Ectodermal cell (in vitro differentiated cells): Measurements from ENCODE around the gene ARMC6.

Source experiments
- H3K27ac ChIP-seq: 2 replicates; pipeline ENCODE4 v1.7.0; 2013; ENCODE audit warnings: mild to moderate bottlenecking, low read depth, low read length; ENCODE audit not compliant: insufficient read depth, poor library complexity, severe bottlenecking
- H3K27me3 ChIP-seq: 2 replicates; pipeline ENCODE4 v1.7.0; 2013; ENCODE audit warnings: mild to moderate bottlenecking, low read length; ENCODE audit not compliant: insufficient read depth, control insufficient read depth, poor library complexity, severe bottlenecking
- H3K36me3 ChIP-seq: one replicate; pipeline ENCODE4 v1.7.0; 2013; ENCODE audit warnings: low read length; ENCODE audit not compliant: control insufficient read depth, insufficient read depth
- H3K4me1 ChIP-seq: one replicate; pipeline ENCODE4 v1.7.0; 2013; ENCODE audit warnings: low read length; ENCODE audit not compliant: control insufficient read depth, insufficient read depth
- H3K4me3 ChIP-seq: 2 replicates; pipeline ENCODE4 v1.7.0; 2013; ENCODE audit warnings: low read depth, low read length, control low read depth; ENCODE audit not compliant: insufficient read depth
- H3K9me3 ChIP-seq: 2 replicates; pipeline ENCODE4 v1.7.0; 2013; ENCODE audit warnings: mild to moderate bottlenecking, low read length, moderate library complexity; ENCODE audit not compliant: control insufficient read depth
- WGBS, 2 experiments: methylation state at CpG; one replicate each; pipeline ENCODE4 v1.1.7; 2013; ENCODE audit warnings: missing lambda C conversion rate in 2 of 2; 5-methylcytosine and 5-hydroxymethylcytosine counted together

The ARMC6 gene

DNA sequence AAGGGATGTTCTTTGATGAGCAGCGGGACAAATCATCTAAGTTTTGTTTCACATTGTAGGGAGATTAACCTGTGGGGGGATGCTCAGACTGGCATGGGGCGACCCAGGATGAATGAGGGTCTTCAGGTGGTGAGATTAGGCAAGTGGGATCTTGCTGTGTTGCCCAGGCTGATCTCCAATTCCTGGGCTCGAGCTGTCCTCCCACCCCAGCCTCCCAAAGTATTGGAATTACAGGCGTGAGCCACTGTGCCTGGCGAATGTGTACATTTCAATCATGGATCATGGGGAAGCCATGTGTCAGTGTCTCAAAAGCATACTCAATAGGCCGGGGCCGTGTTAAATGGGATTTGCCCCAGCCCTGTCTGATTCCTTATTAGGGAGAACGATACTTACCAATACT lies 38.5 kb downstream of the ARMC6 start:
- 92 to 94% methylated on average over 8 of the region's 8 CpGs for WGBS, 2 experiments
- no peak overlapping the region for H3K4me3 ChIP-seq
- H3K27me3 ChIP-seq: peaks cover 12% of the 10 kb centered on the region
- H3K27ac ChIP-seq: no peak overlapping the region
- H3K4me1 ChIP-seq: no peaks in the 10 kb centered on the region
- no peaks in the 10 kb centered on the region for H3K36me3 ChIP-seq
- H3K9me3 ChIP-seq: no peaks in the 10 kb centered on the region

DNA sequence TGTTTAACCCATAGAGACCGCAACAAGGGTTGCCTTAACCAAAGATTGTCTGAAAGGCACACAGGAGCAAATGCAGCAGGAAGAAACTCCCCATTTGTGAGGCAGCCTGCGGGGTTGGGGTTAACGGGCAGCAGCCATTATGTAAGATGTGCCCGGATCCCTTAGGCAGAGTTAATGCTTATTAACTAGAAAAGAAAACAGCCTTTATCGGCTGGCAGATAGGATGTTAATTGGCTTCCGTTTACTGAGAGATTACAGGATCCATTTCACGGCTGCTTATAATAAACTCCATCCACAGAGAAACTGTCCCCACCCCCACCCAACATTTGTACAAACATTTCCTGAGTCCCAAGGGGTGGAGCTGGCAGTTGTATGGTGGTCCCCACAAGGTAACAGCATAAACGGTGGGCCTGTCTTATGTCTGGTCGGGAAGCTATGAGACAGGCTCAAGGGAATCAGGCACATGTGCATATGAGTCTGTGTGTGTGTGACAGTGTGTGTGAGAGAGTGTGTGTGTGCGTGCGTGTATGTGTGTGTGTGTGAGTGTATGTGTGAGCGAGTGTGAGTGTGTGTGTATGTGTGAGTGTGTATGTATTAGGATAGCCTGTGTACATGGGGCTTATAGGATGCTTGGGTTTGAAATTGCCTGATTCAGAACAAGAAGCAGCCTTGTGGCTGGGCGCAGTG lies 40.9 kb downstream of the ARMC6 start:
- 86 to 88% methylated on average over 13 of the region's 13 CpGs for WGBS, 2 experiments
- H3K9me3 ChIP-seq: no peaks in the 10 kb centered on the region
- H3K27me3 ChIP-seq: peaks cover 4% of the 10 kb centered on the region
- no peaks in the 10 kb centered on the region for H3K4me1 ChIP-seq
- H3K27ac ChIP-seq: no peak overlapping the region
- no peaks in the 10 kb centered on the region for H3K36me3 ChIP-seq
- no peak overlapping the region for H3K4me3 ChIP-seq

DNA sequence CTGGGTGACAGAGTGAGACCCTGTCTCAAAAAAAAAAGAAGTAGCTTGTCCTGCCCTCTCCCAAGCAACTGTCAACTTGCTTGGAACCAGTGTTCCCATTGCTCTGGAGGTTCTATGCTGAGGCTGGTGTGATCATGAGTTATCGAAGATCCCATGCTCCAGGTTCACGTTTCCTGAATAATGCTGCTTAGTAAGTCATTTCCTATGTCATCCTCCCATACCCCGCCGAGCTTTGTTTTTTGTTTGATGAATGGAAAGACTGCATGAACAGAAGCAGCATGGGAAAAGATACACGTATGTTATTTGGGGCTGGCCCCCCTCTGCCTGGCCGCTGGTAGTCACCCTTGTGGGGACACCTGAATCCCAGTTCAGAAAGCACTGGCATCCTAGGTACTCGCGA lies 41.7 kb downstream of the ARMC6 start:
- WGBS, 2 experiments: 88 to 93% methylated on average over 8 of the region's 8 CpGs
- Histone ChIP-seq H3K36me3 (no peaks in the 10 kb centered on the region), H3K4me3 (no peak overlapping the region), H3K4me1 (no peaks in the 10 kb centered on the region), H3K27me3 (peaks cover 4% of the 10 kb centered on the region), H3K27ac (no peak overlapping the region), H3K9me3 (no peaks in the 10 kb centered on the region)

DNA sequence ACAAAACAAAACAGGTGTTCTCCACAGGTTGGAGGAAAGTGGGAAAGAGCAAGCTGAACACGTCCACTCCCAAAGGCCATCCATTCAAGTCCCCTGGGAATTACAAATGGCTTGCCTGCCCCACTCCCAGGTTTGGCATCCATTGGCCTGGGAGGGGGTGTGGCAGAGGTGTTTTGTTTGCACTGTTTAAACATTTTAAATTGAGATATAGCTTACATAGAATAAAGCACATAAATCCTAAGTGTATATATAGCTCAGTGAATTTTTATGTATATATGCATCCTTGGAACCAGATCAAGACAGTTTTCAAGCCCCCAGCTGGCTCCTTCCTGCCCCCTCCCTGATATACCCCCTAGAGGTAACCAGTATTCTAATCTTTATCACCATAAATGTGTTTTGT lies 43.1 kb downstream of the ARMC6 start:
- Histone ChIP-seq H3K4me3 (no peak overlapping the region), H3K4me1 (no peaks in the 10 kb centered on the region), H3K27me3 (peaks cover 4% of the 10 kb centered on the region), H3K36me3 (no peaks in the 10 kb centered on the region), H3K27ac (no peak overlapping the region), H3K9me3 (no peaks in the 10 kb centered on the region)
- 80 to 81% methylated on average over 1 of the region's 1 CpG for WGBS, 2 experiments

DNA sequence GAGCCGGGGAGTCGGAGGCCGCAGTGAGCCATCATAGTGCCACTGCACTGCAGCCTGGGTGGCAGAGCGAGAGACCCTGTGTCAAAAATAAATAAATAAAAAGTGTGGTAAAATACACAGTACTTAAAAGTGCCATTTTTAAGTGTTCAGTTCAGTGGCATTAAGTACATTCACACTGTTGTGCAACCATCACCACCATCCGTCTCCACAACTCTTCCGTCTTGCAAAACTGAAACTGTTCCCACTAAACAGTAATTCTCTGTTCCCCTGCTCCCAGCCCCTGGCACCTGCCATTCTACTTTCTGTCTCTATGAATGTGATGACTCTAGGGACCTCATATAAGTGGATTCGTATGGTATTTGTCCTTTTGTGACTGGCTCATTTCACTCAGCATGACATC lies 43.7 kb downstream of the ARMC6 start:
- Histone ChIP-seq H3K36me3 (no peaks in the 10 kb centered on the region), H3K27ac (no peak overlapping the region), H3K4me3 (no peak overlapping the region), H3K27me3 (peaks cover 4% of the 10 kb centered on the region), H3K4me1 (no peaks in the 10 kb centered on the region), H3K9me3 (no peaks in the 10 kb centered on the region)
- 87 to 94% methylated on average over 7 of the region's 7 CpGs for WGBS, 2 experiments

DNA sequence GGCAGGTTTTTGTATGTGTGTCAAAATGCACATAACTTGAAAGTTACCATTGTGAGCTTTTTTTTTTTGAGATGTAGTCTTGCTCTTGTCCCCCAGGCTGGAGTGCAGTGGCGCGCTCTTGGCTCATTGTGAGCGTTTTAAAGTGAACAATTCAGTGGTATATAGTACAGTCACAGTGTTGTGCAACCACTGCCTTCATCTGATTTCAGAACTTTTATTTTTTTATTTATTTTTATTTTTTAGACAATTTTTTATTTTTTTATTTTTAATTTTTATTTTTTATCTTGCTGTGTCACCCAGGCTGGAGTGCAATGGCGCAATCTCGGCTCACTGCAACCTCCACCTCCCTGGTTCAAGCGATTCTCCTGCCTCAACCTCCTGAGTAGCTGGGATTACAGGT lies 45.4 kb downstream of the ARMC6 start:
- H3K27me3 ChIP-seq: peaks cover 4% of the 10 kb centered on the region
- no peaks in the 10 kb centered on the region for H3K36me3 ChIP-seq
- H3K9me3 ChIP-seq: no peaks in the 10 kb centered on the region
- H3K27ac ChIP-seq: no peak overlapping the region
- H3K4me3 ChIP-seq: no peak overlapping the region
- H3K4me1 ChIP-seq: no peaks in the 10 kb centered on the region
- WGBS, 2 experiments: 91 to 93% methylated on average over 4 to 6 of the region's 6 CpGs

DNA sequence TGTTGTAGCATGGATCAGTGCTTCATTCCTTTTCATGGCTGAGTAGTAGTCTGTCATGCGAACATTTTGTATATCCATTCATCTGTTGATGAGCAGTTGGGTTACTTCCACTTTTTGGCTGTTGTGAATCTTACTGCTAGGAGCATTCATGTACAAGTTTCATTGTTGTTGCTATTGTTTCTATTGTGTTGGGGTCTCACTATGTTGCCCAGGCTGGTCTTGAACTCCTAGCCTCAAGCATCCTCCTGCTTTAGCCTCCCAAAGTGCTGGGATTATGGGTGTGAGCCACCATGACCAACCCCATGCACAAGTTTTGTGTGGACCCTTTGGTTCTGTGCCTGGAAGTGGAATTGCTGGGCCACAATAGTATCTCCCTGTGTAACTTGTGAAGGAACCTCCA lies 46.2 kb downstream of the ARMC6 start:
- H3K4me3 ChIP-seq: no peak overlapping the region
- no peaks in the 10 kb centered on the region for H3K36me3 ChIP-seq
- peaks cover 4% of the 10 kb centered on the region for H3K27me3 ChIP-seq
- no peaks in the 10 kb centered on the region for H3K4me1 ChIP-seq
- 95 to 100% methylated on average over 1 of the region's 1 CpG for WGBS, 2 experiments
- H3K9me3 ChIP-seq: no peaks in the 10 kb centered on the region
- H3K27ac ChIP-seq: no peak overlapping the region

DNA sequence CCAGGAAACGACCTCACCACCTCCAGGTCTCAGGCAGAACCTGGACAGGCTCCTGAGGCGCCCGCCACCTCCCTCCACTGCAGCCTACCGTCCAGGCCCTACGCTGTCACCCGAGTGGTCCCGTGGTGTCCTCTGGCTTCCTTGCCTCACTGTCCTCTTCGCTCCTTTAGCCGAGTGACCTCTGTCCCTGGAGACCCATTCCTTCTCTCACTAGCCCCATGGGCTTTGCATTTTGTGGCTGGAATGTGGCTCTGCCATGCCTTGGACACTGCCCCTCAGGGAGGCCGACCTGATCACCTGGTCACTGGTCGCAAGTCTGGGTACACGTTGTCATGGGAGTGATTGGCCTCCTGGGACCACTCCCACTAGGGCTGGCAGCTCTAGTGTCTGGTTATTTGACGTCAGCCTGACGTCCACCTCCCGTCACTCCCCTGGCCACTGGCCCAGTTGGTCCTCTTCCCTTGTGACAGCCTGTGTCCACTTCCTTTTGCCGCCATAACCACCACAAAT lies 48.3 kb downstream of the ARMC6 start:
- Histone ChIP-seq H3K27me3 (no peaks in the 10 kb centered on the region), H3K4me3 (no peak overlapping the region), H3K9me3 (no peaks in the 10 kb centered on the region), H3K27ac (no peak overlapping the region), H3K36me3 (no peaks in the 10 kb centered on the region), H3K4me1 (no peaks in the 10 kb centered on the region)
- WGBS, 2 experiments: 85 to 89% methylated on average over 16 of the region's 16 CpGs

DNA sequence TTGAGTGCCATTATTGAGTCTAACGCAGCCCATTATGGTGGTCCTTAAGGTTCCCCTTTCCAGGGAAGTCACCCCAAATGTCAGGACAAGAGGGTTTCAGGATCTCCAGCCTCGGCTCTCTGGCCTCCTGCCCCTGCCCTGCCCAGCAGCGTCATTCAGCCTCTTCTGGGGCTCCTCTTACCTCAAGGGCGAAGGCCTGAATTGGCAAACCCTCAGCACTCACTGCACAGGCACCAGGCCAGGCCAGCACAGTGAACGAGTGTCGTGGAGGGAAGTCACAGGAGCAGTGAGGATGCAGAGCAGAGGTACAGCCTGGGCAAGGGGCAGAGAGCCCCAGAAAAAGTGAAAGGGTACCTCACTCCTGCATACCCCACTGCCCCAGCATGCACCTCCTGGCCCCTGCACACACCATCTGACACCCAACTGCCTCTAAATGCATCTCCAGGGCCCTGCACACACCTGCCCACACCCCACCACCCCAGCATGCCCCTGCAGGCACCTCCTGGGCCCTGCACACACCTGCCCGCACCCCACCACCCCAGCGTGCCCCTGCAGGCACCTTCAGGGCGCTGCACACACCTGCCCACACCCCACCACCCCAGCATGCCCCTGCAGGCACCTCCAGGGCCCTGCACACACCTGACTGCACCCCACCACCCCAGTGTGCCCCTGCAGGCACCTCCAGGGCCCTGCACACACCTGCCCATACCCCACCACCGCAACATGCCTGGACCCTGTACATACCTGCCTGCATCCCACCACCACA lies 50.2 kb downstream of the ARMC6 start:
- no peaks in the 10 kb centered on the region for H3K27me3 ChIP-seq
- no peaks in the 10 kb centered on the region for H3K9me3 ChIP-seq
- 88 to 90% methylated on average over 10 of the region's 10 CpGs for WGBS, 2 experiments
- H3K4me1 ChIP-seq: no peaks in the 10 kb centered on the region
- no peak overlapping the region for H3K27ac ChIP-seq
- no peaks in the 10 kb centered on the region for H3K36me3 ChIP-seq
- H3K4me3 ChIP-seq: no peak overlapping the region

DNA sequence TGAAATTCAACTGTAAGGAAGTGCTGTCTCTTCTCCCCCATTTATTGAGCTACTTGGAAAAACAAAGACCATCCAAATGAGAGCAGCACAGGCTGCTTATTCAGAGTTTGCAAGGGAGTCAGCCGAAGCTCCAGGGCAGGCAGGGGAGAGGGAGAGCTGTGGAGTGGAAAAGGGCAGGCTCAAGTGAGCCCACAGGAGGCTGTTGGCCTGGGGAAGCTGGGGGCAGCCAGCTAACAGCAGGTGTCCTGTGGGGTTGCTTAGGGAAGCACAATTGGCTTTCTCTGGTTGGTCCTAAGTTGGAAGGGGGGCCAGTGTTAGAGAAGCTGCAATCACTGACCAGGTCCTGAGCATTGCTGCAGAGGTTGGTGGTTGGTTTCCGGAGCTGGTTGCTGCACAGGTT lies 54.3 kb downstream of the ARMC6 start:
- no peak overlapping the region for H3K4me3 ChIP-seq
- WGBS, 2 experiments: 79 to 86% methylated on average over 2 of the region's 2 CpGs
- H3K4me1 ChIP-seq: no peaks in the 10 kb centered on the region
- H3K27me3 ChIP-seq: no peaks in the 10 kb centered on the region
- no peak overlapping the region for H3K27ac ChIP-seq
- H3K9me3 ChIP-seq: no peaks in the 10 kb centered on the region
- H3K36me3 ChIP-seq: no peaks in the 10 kb centered on the region
